ENCODE measurements around the gene INPP5B.

The INPP5B gene

GRCh38 chr1:37926038-37926924 is 20.6 kb downstream of the INPP5B start:
- Histone ChIP-seq H3K27ac (ENCODE audit: low read depth, low read length) (no peak overlapping the region), H4K91ac (ENCODE audit: low read depth, low read length) (no peak overlapping the region), H3K14ac (ENCODE audit: low read length) (no peak overlapping the region), H4K12ac (ENCODE audit: low read depth, low read length) (no peak overlapping the region), H2AFZ (ENCODE audit: insufficient read depth, low read length, poor library complexity) (no peak overlapping the region), H3K4me3 (ENCODE audit: low read depth, low read length) (no peak overlapping the region), H2BK5ac (ENCODE audit: low read depth, low read length, poor library complexity) (no peak overlapping the region), H3K4me1 (ENCODE audit: control insufficient read depth in 1 of 2, insufficient read depth in 2 of 2, low read length in 2 of 2) (peaks cover 5 to 7% of the 10 kb centered on the region in 2 experiments), H3K36me3 (ENCODE audit: control insufficient read depth in 1 of 2, insufficient read depth in 2 of 2, low read length in 2 of 2) (peaks cover 0 to 2% of the 10 kb centered on the region in 2 experiments), H3K79me2 (ENCODE audit: control insufficient read depth, insufficient read depth, low read length, poor library complexity) (peaks cover 4% of the 10 kb centered on the region), H2BK12ac (ENCODE audit: low read length) (no peak overlapping the region), H3K79me1 (ENCODE audit: low read length) (peaks cover 3% of the 10 kb centered on the region), H3K9me3 (ENCODE audit: insufficient read depth, low read depth, low read length) (no peaks in the 10 kb centered on the region), H3K18ac (ENCODE audit: low read length) (no peak overlapping the region), H4K8ac (ENCODE audit: low read depth, low read length) (no peak overlapping the region), H2AK5ac (ENCODE audit: low read length) (no peak overlapping the region), H3K9ac (ENCODE audit: low read length) (no peak overlapping the region), H3K27me3 (ENCODE audit: insufficient read depth, low read length) (no peaks in the 10 kb centered on the region), H3K4me2 (ENCODE audit: low read length) (no peak overlapping the region), H2BK120ac (ENCODE audit: insufficient read depth, low read length, poor library complexity) (no peak overlapping the region), H3K4ac (ENCODE audit: low read depth, low read length) (no peak overlapping the region), H3K23ac (ENCODE audit: low read length) (no peak overlapping the region)
- no CpG with 5 or more reads among the region's 13 CpGs for WGBS (ENCODE audit: extremely low coverage, insufficient coverage, insufficient read length)
- no peak for DNase-seq

GRCh38 chr1:37925316-37925715 is 21.5 kb downstream of the INPP5B start:
- Histone ChIP-seq H4K8ac (ENCODE audit: low read depth, low read length) (no peak overlapping the region), H3K79me2 (ENCODE audit: control insufficient read depth, insufficient read depth, low read length, poor library complexity) (no peaks in the 10 kb centered on the region), H3K14ac (ENCODE audit: low read length) (no peak overlapping the region), H2BK120ac (ENCODE audit: insufficient read depth, low read length, poor library complexity) (no peak overlapping the region), H3K36me3 (ENCODE audit: control insufficient read depth in 1 of 2, insufficient read depth in 2 of 2, low read length in 2 of 2) (peaks cover 2 to 3% of the 10 kb centered on the region in 2 experiments), H2BK5ac (ENCODE audit: low read depth, low read length, poor library complexity) (no peak overlapping the region), H4K91ac (ENCODE audit: low read depth, low read length) (no peak overlapping the region), H2AK5ac (ENCODE audit: low read length) (no peak overlapping the region), H2BK12ac (ENCODE audit: low read length) (no peak overlapping the region), H3K27me3 (ENCODE audit: insufficient read depth, low read length) (no peaks in the 10 kb centered on the region), H2AFZ (ENCODE audit: insufficient read depth, low read length, poor library complexity) (no peak overlapping the region), H4K12ac (ENCODE audit: low read depth, low read length) (no peak overlapping the region), H3K4me1 (ENCODE audit: control insufficient read depth in 1 of 2, insufficient read depth in 2 of 2, low read length in 2 of 2) (peaks cover 0 to 1% of the 10 kb centered on the region in 2 experiments), H3K27ac (ENCODE audit: low read depth, low read length) (no peak overlapping the region), H3K9me3 (ENCODE audit: insufficient read depth, low read depth, low read length) (no peaks in the 10 kb centered on the region), H3K4me2 (ENCODE audit: low read length) (no peak overlapping the region), H3K18ac (ENCODE audit: low read length) (no peak overlapping the region), H3K4me3 (ENCODE audit: low read depth, low read length) (no peak overlapping the region), H3K9ac (ENCODE audit: low read length) (no peak overlapping the region), H3K23ac (ENCODE audit: low read length) (no peak overlapping the region), H3K4ac (ENCODE audit: low read depth, low read length) (no peak overlapping the region), H3K79me1 (ENCODE audit: low read length) (no peaks in the 10 kb centered on the region)
- DNase-seq: no peak
- no CpG with 5 or more reads among the region's 4 CpGs for WGBS (ENCODE audit: extremely low coverage, insufficient coverage, insufficient read length)

GRCh38 chr1:37923551-37923889 is 23.3 kb downstream of the INPP5B start:
- Histone ChIP-seq H3K4me2 (ENCODE audit: low read length) (no peak overlapping the region), H3K27ac (ENCODE audit: low read depth, low read length) (no peak overlapping the region), H3K4ac (ENCODE audit: low read depth, low read length) (no peak overlapping the region), H2BK120ac (ENCODE audit: insufficient read depth, low read length, poor library complexity) (no peak overlapping the region), H3K9ac (ENCODE audit: low read length) (no peak overlapping the region), H4K8ac (ENCODE audit: low read depth, low read length) (no peak overlapping the region), H3K14ac (ENCODE audit: low read length) (no peak overlapping the region), H3K4me1 (ENCODE audit: control insufficient read depth in 1 of 2, insufficient read depth in 2 of 2, low read length in 2 of 2) (no peaks in the 10 kb centered on the region), H2BK12ac (ENCODE audit: low read length) (no peak overlapping the region), H3K18ac (ENCODE audit: low read length) (no peak overlapping the region), H4K12ac (ENCODE audit: low read depth, low read length) (no peak overlapping the region), H3K23ac (ENCODE audit: low read length) (no peak overlapping the region), H3K4me3 (ENCODE audit: low read depth, low read length) (no peak overlapping the region), H4K91ac (ENCODE audit: low read depth, low read length) (no peak overlapping the region), H2AFZ (ENCODE audit: insufficient read depth, low read length, poor library complexity) (no peak overlapping the region), H3K79me2 (ENCODE audit: control insufficient read depth, insufficient read depth, low read length, poor library complexity) (no peaks in the 10 kb centered on the region), H2BK5ac (ENCODE audit: low read depth, low read length, poor library complexity) (no peak overlapping the region), H3K27me3 (ENCODE audit: insufficient read depth, low read length) (no peaks in the 10 kb centered on the region), H3K36me3 (ENCODE audit: control insufficient read depth in 1 of 2, insufficient read depth in 2 of 2, low read length in 2 of 2) (peaks cover 2 to 3% of the 10 kb centered on the region in 2 experiments), H3K79me1 (ENCODE audit: low read length) (no peaks in the 10 kb centered on the region), H2AK5ac (ENCODE audit: low read length) (no peak overlapping the region), H3K9me3 (ENCODE audit: insufficient read depth, low read depth, low read length) (no peaks in the 10 kb centered on the region)
- peak in 1 of 2 donors; percentile 83 for DNase-seq
- no CpG with 5 or more reads among the region's 3 CpGs for WGBS (ENCODE audit: extremely low coverage, insufficient coverage, insufficient read length)

- Histone ChIP-seq H4K8ac (ENCODE audit: low read depth, low read length) (no peak overlapping the region), H2BK12ac (ENCODE audit: low read length) (no peak overlapping the region), H3K36me3 (ENCODE audit: control insufficient read depth in 1 of 2, insufficient read depth in 2 of 2, low read length in 2 of 2) (peaks cover 2 to 3% of the 10 kb centered on the region in 2 experiments), H2AFZ (ENCODE audit: insufficient read depth, low read length, poor library complexity) (no peak overlapping the region), H4K91ac (ENCODE audit: low read depth, low read length) (no peak overlapping the region), H3K79me2 (ENCODE audit: control insufficient read depth, insufficient read depth, low read length, poor library complexity) (no peaks in the 10 kb centered on the region), H2AK5ac (ENCODE audit: low read length) (no peak overlapping the region), H3K4me1 (ENCODE audit: control insufficient read depth in 1 of 2, insufficient read depth in 2 of 2, low read length in 2 of 2) (no peaks in the 10 kb centered on the region), H2BK5ac (ENCODE audit: low read depth, low read length, poor library complexity) (no peak overlapping the region), H3K23ac (ENCODE audit: low read length) (no peak overlapping the region), H4K12ac (ENCODE audit: low read depth, low read length) (no peak overlapping the region), H3K4ac (ENCODE audit: low read depth, low read length) (no peak overlapping the region), H3K27ac (ENCODE audit: low read depth, low read length) (no peak overlapping the region), H3K9ac (ENCODE audit: low read length) (no peak overlapping the region), H3K4me2 (ENCODE audit: low read length) (no peak overlapping the region), H3K79me1 (ENCODE audit: low read length) (no peaks in the 10 kb centered on the region), H3K14ac (ENCODE audit: low read length) (no peak overlapping the region), H3K18ac (ENCODE audit: low read length) (peak overlapping the region; percentile 18), H3K27me3 (ENCODE audit: insufficient read depth, low read length) (no peaks in the 10 kb centered on the region), H3K9me3 (ENCODE audit: insufficient read depth, low read depth, low read length) (no peaks in the 10 kb centered on the region), H2BK120ac (ENCODE audit: insufficient read depth, low read length, poor library complexity) (no peak overlapping the region), H3K4me3 (ENCODE audit: low read depth, low read length) (no peak overlapping the region)
- DNase-seq: no peak
- no CpG with 5 or more reads among the region's 4 CpGs for WGBS (ENCODE audit: extremely low coverage, insufficient coverage, insufficient read length)
These were observed 23.9 kb downstream of the INPP5B start for GRCh38 chr1:37922767-37923550.

All from trophoblast cell (in vitro differentiated cells and primary cell).